HG02840 (cell line): Measurements from ENCODE around the gene COBL.

Experiments
- ATAC-seq: cut with Tn5 transposase; IDR thresholded peaks from one replicate; pipeline ENCODE4 v1.9.1; 2021; ENCODE audit warnings: mild to moderate bottlenecking, moderate library complexity, moderate number of reproducible peaks; ENCODE audit not compliant: unreplicated experiment, low FRiP score

The COBL gene

DNA sequence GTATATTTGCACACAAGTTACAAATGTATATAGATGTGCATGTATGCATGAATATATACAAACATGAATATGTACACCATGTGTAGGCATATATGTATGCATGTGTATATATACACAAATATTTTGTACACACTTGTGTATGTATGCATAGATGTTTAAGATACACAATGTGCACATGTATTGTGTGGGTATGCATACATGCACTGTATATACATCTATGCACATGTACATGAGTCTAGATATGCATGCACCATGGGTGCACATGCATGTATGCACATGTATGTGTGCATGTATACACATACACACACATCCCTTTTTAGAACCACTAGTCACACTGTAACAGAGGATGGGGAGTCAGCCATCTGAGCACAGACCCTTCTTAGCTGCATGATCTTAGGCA is 249.4 kb downstream of the COBL start:
- no peak for ATAC-seq

- no peak for ATAC-seq
Observed at GRCh38 chr7:51066405-51066882, 250.2 kb downstream of the COBL start.

- ATAC-seq: no peak
Observed at GRCh38 chr7:51065766-51066165, 250.8 kb downstream of the COBL start.

DNA sequence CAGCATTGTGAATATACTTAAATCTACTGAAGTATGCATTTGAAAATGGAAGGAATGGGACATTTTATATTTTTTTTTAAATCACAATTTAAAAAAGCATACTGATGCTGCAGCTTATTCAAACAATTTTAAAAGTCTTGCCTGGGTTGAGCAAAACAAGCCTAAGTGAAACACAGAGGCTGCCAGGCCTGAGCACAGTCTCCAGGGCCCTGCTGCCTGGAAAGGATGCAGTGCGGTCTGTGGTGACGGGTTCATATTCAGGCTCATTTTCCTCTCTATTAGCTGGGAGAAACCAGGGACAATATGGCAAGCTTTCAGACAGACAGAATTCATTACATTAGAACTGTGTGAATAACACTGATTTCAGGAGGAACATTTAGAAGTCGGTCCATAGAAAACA is 251.9 kb downstream of the COBL start:
- ATAC-seq: no peak

DNA sequence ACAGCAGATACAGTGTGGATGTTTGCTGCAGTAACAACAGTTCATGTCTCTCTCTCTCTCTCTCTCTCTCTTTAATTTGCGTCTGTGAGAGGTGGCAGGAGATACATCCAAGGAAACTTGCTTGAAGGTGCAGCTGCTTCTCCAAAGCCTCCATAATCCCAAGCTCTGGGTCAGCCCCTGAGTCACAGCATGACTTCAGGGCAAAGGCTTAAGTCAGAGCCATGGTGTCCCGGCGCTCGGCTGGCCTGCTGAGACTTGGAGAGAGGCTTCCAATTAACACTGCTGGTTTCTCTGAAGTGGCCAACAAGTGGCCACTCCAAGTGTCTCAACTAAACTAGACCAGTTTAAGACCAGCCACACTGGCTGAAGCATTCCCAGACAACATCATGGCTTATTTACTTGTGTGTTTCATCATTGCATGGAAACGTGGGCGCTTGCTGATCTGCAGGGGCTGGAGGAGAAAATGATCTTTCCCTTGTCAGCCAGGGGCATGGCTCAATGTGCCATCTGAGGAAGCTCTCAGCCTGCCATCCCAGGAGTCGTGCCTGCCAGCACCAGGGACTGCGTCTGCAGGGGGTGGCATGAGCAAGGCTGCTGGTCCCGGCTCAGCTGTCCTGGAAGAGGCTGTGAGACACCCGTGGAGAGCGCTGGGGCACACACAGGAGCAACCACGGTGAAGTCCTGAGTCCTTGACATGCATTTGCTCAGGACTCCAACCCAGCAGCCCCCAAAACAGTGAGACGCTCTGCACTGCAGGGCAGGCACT is 254.2 kb downstream of the COBL start:
- ATAC-seq: no peak

DNA sequence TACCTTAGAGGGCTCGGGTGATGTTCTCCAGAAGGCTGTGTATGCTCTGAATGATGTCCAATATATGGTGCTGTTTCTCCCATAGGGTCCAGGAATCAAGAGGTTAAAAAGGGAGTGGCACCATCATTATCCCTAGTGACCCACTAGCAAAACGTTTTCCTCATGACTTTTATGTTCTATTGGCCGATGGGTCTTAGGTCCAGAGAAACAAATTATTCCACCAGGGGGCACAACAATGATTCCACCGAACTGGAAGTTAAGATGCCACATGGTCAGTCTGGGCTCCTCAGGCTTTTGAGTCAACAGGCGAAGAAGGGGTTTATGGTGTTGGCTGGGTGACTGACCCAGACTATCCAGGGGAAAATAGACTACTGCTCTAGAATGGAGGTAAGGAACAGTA is 256.1 kb downstream of the COBL start:
- ATAC-seq: no peak

GRCh38 chr7:51059504-51060142 is 257.0 kb downstream of the COBL start:
- ATAC-seq: no peak

DNA sequence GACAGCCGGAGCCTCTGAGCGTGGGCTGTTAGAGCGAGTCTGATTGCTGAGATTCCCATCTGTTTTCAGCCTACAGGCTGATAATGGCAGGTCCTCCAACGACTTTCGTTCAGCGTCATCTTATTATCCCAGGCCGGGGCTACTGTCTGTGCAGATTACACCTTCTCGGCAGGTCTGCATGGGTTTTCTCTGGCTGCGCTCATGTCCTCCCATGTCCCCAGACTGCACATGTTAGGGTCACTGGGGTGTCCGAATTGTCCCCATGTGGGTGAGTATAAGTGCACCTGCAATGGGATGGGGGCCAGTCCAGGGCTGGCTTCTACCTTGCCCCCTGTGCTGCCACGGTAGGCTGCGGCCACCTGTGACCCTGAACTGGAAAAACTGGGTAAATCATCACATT is 257.8 kb downstream of the COBL start:
- no peak for ATAC-seq

- ATAC-seq: no peak
Observed at GRCh38 chr7:51055039-51055840, 261.4 kb downstream of the COBL start.

DNA sequence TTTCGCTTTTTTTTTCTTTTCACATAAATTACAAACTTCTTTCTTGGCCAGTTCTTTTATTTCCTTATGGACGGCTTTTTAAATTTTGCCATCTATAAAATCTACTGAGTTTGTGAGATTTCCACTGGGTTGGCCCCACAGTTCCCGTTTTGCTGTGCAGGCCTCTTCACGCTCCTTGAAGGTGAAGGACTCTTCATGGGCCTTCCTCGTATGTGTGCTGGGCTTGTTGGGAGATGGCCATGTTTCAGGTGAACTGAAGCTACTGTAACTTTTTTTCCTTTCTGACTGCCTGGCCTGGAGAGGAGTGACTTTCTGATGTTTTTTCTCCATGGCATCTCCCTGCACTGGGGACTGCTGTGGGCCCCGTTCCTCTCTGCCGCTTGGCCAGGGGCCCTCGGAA is 262.4 kb downstream of the COBL start:
- ATAC-seq: no peak

GRCh38 chr7:51053160-51053925 is 263.3 kb downstream of the COBL start:
- no peak for ATAC-seq

GRCh38 chr7:51046482-51046881 is 270.1 kb downstream of the COBL start:
- ATAC-seq: no peak

GRCh38 chr7:51046103-51046466 is 270.5 kb downstream of the COBL start:
- ATAC-seq: no peak

- ATAC-seq: no peak
Observed at GRCh38 chr7:51045319-51046102, 271.1 kb downstream of the COBL start.

- ATAC-seq: no peak
Observed at GRCh38 chr7:51043461-51043860, 273.1 kb downstream of the COBL start.

GRCh38 chr7:51040787-51041186 is 275.8 kb downstream of the COBL start:
- ATAC-seq: no peak

GRCh38 chr7:51038573-51038972 is 278.0 kb downstream of the COBL start:
- ATAC-seq: no peak

GRCh38 chr7:51035716-51036115 is 280.9 kb downstream of the COBL start:
- no peak for ATAC-seq

DNA sequence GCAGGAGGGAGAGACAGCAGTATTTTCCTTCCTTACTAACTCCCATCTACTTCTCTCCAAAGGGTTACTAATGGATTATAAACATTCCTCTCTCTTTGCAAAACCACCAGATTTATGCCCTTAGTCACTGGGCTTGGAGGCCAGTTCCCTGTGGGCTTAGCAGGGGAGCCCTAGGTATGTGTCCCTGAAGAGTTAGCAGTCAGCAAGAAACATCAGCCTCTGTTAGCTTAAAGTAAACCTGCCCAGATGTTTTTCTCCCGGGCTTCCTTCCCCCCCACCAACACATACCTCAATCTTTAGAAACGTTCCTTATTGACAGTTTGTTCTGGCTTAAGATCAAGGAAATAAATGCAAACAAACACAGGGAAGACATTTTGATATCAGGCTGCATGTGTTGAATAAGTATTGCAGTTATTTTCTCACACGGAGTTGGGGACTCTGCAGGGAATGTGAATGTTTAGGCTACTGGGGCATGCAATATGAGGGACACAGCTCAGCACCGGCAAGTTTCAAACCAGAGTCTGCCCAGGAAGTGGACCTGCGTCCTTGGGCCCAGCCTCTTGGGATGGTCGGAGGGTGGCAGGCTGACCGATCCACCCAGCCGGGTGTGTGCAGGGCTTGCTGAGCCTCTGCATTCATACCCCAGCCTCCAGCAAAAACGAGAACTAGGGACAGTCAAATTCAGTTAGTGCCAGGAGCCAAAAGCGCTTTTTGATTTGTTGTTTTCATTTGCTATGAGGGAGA is 281.9 kb downstream of the COBL start:
- ATAC-seq: no peak
